ENCODE measurements around the gene QRICH2.

- TF ChIP-seq CTCF (conservative IDR thresholded peaks at IDR 0.05; ENCODE audit: low read length) (no peak), EZH2phosphoT487 (IDR thresholded peaks at IDR 0.05; ENCODE audit: borderline replicate concordance) (no peak)
Measured at GRCh38 chr17:76357597-76358158, 49.6 kb upstream of the QRICH2 start.
